GM12878 (cell line): ENCODE results near the gene ATF6. TPM values are rescaled to one million over a fixed set of nuclear protein-coding genes. Genes with fewer than 3 reads are reported as not detected.

Source experiments
- ATAC-seq: fragments of 200-7000 bp; cut with Tn5 transposase; 3 replicates; pipeline ENCODE4 v1.9.1; 2020; ENCODE audit warnings: mild to moderate bottlenecking, moderate library complexity
- BruUV-seq: library from RNA; stranded (reverse); fragments of 400-500 nt; replicated peaks from 2 replicates; lab custom pipeline; 2021; lab: Mats Ljungman, UMichigan
- CTCF ChIA-PET: fragments of 300-600 bp; sonication (Branson Sonifier 250); formaldehyde crosslinking; extraction: SDS; loops from one replicate; lab custom pipeline; 2021; ENCODE audit warnings: inconsistent platforms; lab: Yijun Ruan, JAX
- POLR2A ChIA-PET: fragments of 350-600 bp; formaldehyde crosslinking; extraction: SDS; loops from one replicate; lab custom pipeline; 2021; ENCODE audit warnings: inconsistent platforms; lab: Charles Lee
- RAD21 ChIA-PET: fragments of 300-600 bp; sonication (Branson Sonifier 250); formaldehyde crosslinking; loops from one replicate; lab custom pipeline; 2023; ENCODE audit warnings: antibody characterized with exemption; ENCODE audit not compliant: unreplicated experiment; lab: Charles Lee
- SMC1A ChIA-PET: fragments of 300-600 bp; sonication (Branson Sonifier 250); formaldehyde crosslinking; loops from one replicate; lab custom pipeline; 2023; ENCODE audit not compliant: unreplicated experiment, uncharacterized antibody; lab: Charles Lee
- DNase-seq: peaks from one replicate; pipeline ENCODE4 v3.0.0-alpha.2; 2011; ENCODE audit warnings: low read depth, low spot score
- FAIRE-seq: peaks from 3 replicates; lab custom pipeline; 2011; peaks lifted over from hg19 to GRCh38; lab: Jason Lieb, UNC
- H2AFZ ChIP-seq: 2 replicates; pipeline ENCODE4 v1.6.0; 2011; ENCODE audit warnings: low read depth, low read length, control low read depth; ENCODE audit not compliant: control insufficient read depth
- H3K27ac ChIP-seq: 2 replicates; pipeline ENCODE4 v1.5.1; 2011; ENCODE audit warnings: control low read depth; ENCODE audit not compliant: control insufficient read depth, insufficient read depth
- H3K27me3 ChIP-seq, 2 experiments: replicated peaks in 1 of 2; 2 replicates each; pipeline versions ENCODE4 v1.6.0 to v1.6.1; 2011; ENCODE audit warnings: low read length in 1 of 2; ENCODE audit not compliant: control insufficient read depth in 2 of 2, insufficient read depth in 2 of 2
- H3K36me3 ChIP-seq, 2 experiments: 2 replicates each; pipeline ENCODE4 v1.5.1; 2011; ENCODE audit warnings: low read length in 1 of 2; ENCODE audit not compliant: control insufficient read depth in 2 of 2, insufficient read depth in 2 of 2
- H3K4me1 ChIP-seq: 2 replicates; pipeline ENCODE4 v1.6.1; 2011; ENCODE audit warnings: mild to moderate bottlenecking, low read length, moderate library complexity, mixed read lengths; ENCODE audit not compliant: control insufficient read depth, insufficient read depth
- H3K4me2 ChIP-seq: 2 replicates; pipeline ENCODE4 v1.6.0; 2011; ENCODE audit warnings: control low read depth; ENCODE audit not compliant: control insufficient read depth, insufficient read depth
- H3K4me3 ChIP-seq: fragments of 200-600 bp; sonication (generic); 2 replicates; pipeline ENCODE4 v1.5.1; 2016
- H3K79me2 ChIP-seq: 2 replicates; pipeline ENCODE4 v1.6.0; 2011; ENCODE audit warnings: low read length; ENCODE audit not compliant: control insufficient read depth, insufficient read depth
- H3K9ac ChIP-seq: 2 replicates; pipeline ENCODE4 v1.8.0; 2011; ENCODE audit warnings: low read length, control low read depth, mixed read lengths; ENCODE audit not compliant: control insufficient read depth, insufficient read depth
- H3K9me3 ChIP-seq: replicated peaks from 3 replicates; pipeline ENCODE4 v1.5.1; 2011; ENCODE audit warnings: mild to moderate bottlenecking, low read length; ENCODE audit not compliant: control insufficient read depth, insufficient read depth
- H4K20me1 ChIP-seq: 2 replicates; pipeline ENCODE4 v1.6.0; 2011; ENCODE audit not compliant: control insufficient read depth, insufficient read depth
- ATF3 ChIP-seq: IDR thresholded peaks from 2 replicates; pipeline ENCODE4 v1.6.1; 2011; ENCODE audit warnings: low read depth, mild to moderate bottlenecking, low read length, moderate library complexity, borderline replicate concordance; ENCODE audit errors: extremely low read depth
- BACH1 ChIP-seq: fragments of 450-650 bp; IDR thresholded peaks from 2 replicates; pipeline ENCODE4 v1.6.1; 2017; ENCODE audit warnings: mild to moderate bottlenecking, borderline replicate concordance
- BCL3 ChIP-seq: IDR thresholded peaks from 2 replicates; pipeline ENCODE4 v1.6.1; 2011; ENCODE audit warnings: borderline replicate concordance, low read depth, mild to moderate bottlenecking, moderate library complexity, low read length; ENCODE audit not compliant: insufficient read depth, poor library complexity, severe bottlenecking
- CBX3 ChIP-seq: fragments of 200-600 bp; sonication (generic); IDR thresholded peaks from 2 replicates; pipeline ENCODE4 v1.6.1; 2016; ENCODE audit warnings: low read depth, borderline replicate concordance
- CEBPZ ChIP-seq: fragments of 150-350 bp; IDR thresholded peaks from 2 replicates; pipeline ENCODE4 v1.6.1; 2016; ENCODE audit warnings: low read depth, low read length
- CHD4 ChIP-seq: fragments of 200-600 bp; sonication (generic); IDR thresholded peaks from 2 replicates; pipeline ENCODE4 v1.6.1; 2016; ENCODE audit warnings: mild to moderate bottlenecking
- IRF3 ChIP-seq: fragments of 450-650 bp; IDR thresholded peaks from 2 replicates; pipeline ENCODE4 v1.6.1; 2014; ENCODE audit warnings: mild to moderate bottlenecking
- LARP7 ChIP-seq: fragments of 450-650 bp; IDR thresholded peaks from 2 replicates; pipeline ENCODE4 v1.6.1; 2017; ENCODE audit warnings: mild to moderate bottlenecking
- RAD21 ChIP-seq: IDR thresholded peaks from 2 replicates; pipeline ENCODE4 v1.6.1; 2011; ENCODE audit warnings: mild to moderate bottlenecking, low read depth, low read length, moderate library complexity; ENCODE audit not compliant: insufficient read depth
- RBBP5 ChIP-seq: fragments of 200-600 bp; sonication (generic); conservative IDR thresholded peaks from 2 replicates; pipeline ENCODE4 v1.6.1; 2016
- RELA ChIP-seq: fragments of 450-650 bp; IDR thresholded peaks from 2 replicates; pipeline ENCODE4 v1.8.0; 2014; ENCODE audit warnings: borderline replicate concordance; ENCODE audit not compliant: partially characterized antibody
- REST ChIP-seq: IDR thresholded peaks from 2 replicates; pipeline ENCODE4 v1.6.1; 2012; ENCODE audit warnings: mild to moderate bottlenecking, low read depth, low read length
- STAT3 ChIP-seq: IDR thresholded peaks from 2 replicates; pipeline ENCODE4 v1.6.1; 2011; ENCODE audit warnings: low read depth, low read length, improper control_type of control experiment
- ZNF384 ChIP-seq: IDR thresholded peaks from 2 replicates; pipeline ENCODE4 v1.6.1; 2012; ENCODE audit warnings: low read depth, mild to moderate bottlenecking, low read length, improper control_type of control experiment, borderline replicate concordance
- in situ Hi-C: fragments of 300-500 bp; cut with MboI; formaldehyde crosslinking; loops from 9 replicates; pipeline ENCODE4 v1.14.3; 2018; ENCODE audit warnings: mixed read lengths
- intact Hi-C: fragments of 100-400 bp; cut with micrococcal nuclease; formaldehyde crosslinking; loops from one replicate; pipeline ENCODE4 v1.14.2; 2022; ENCODE audit not compliant: unreplicated experiment
- polyA plus RNA-seq, 11 experiments: library from polyadenylated mRNA; depleted of rRNA in 4 of 11; unstranded in 6 of 11; stranded (reverse) in 5 of 11; fragments of >200 nt; fragmentation: Nextera tagmentation in 4 of 11; fragmentation: Illumina TruSeq in 1 of 11; extraction: Ambion mirVana in 4 of 11; extraction: Trizol in 1 of 11; gene quantifications; 1 replicate in 1 of 11; 2 replicates in 10 of 11; pipeline versions ENCODE4 v1.2.1 to v1.2.3, GENCODE V29; 2011 to 2016; ENCODE audit warnings: inconsistent platforms in 2 of 11, missing spikeins in 2 of 11, low read depth in 1 of 11
- total RNA-seq, 4 experiments: library from RNA; depleted of rRNA in 3 of 4; stranded (reverse); fragments of >200 nt in 3 of 4; fragmentation: Illumina TruSeq in 1 of 4; extraction: Trizol in 1 of 4; gene quantifications; 2 replicates each; pipeline versions ENCODE4 v1.2.1 to v1.2.3, GENCODE V29; 2013 to 2021

The ATF6 gene
- total and polyA plus RNA-seq, 10 of the 15 experiments (the other 5 are each of a cell fraction or from before 2014, with no cell fraction given) = 7.8 to 24.3 (median 14.7) TPM

- POLR2A ChIA-PET = no interaction called here
- no TSS peak for BruUV-seq
- FAIRE-seq (no peak), ATAC-seq (no peak), DNase-seq (no peak)
- Histone ChIP-seq H4K20me1 (no peaks in the 10 kb centered on the region), H3K27me3 (no peaks in the 10 kb centered on the region), H3K27ac (no peak overlapping the region), H3K9me3 (no peaks in the 10 kb centered on the region), H2AFZ (no peak overlapping the region), H3K4me3 (no peak overlapping the region), H3K9ac (no peak overlapping the region), H3K79me2 (no peaks in the 10 kb centered on the region), H3K4me1 (peaks cover 12% of the 10 kb centered on the region), H3K4me2 (no peak overlapping the region), H3K36me3 (peaks cover 0 to 8% of the 10 kb centered on the region in 2 experiments; a peak in 3 of 4 replicates)
- CTCF ChIA-PET = no interaction called here
- intact Hi-C loops = no loop called here
- RAD21 ChIA-PET = no interaction called here
- in situ Hi-C loops = no loop called here
- SMC1A ChIA-PET = interaction anchor here (1.4 to 1.8 kb wide), 3 partner anchors 9 to 33 kb away, joined by 4 to 7 read pairs (median 5); no protein-coding TSS in a partner anchor
- TF ChIP-seq CHD4 (no peak), RELA (no peak), BACH1 (no peak), CBX3 (no peak), RAD21 (no peak), CEBPZ (no peak), ZNF384 (no peak), RBBP5 (no peak), REST (no peak), LARP7 (no peak), ATF3 (no peak), STAT3 (no peak), BCL3 (no peak), IRF3 (no peak)
These were observed 147.5 kb downstream of the ATF6 start for GRCh38 chr1:161913482-161914140.
